ENCODE data around the gene ATAD1.
"Not testable (repeated sequence)": the region's sequence is repeated elsewhere in the genome, so short reads cannot be mapped to it uniquely, and the experiment has no call there.

ATAD1 gene

DNA sequence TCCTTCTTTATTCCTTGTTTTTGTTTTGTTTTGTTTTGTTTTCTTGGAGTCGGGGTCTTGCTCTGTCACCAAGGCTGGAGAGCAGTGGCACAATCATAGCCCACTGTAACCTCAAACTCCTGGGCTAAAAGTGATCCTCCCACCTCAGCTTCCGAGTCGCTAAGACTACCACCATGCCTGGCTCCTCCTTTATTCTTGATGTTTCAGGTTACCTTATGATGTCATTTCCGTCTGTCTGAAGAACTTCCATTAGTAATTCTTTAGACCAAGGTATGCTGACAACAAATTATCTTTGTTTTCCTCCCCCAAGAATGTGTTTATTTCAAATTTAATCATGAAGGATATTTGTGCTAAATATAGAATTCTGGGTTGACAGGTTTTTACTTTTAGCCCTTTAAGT lies 18.1 kb upstream of the ATAD1 start:
- Histone ChIP-seq H3K27ac (no peak overlapping the region), H2AFZ (no peak overlapping the region), H3K4me2 (ENCODE audit: low read length) (no peak overlapping the region), H3K79me2 (no peaks in the 10 kb centered on the region), H3K9ac (no peak overlapping the region), H3K27me3 (ENCODE audit: control insufficient read depth, insufficient read depth, low read length) (no peaks in the 10 kb centered on the region), H3K9me3 (ENCODE audit: control insufficient read depth, low read length) (no peaks in the 10 kb centered on the region), H3K4me3 (ENCODE audit: low read depth, low read length) (no peak overlapping the region), H3K36me3 (ENCODE audit: control insufficient read depth, insufficient read depth, low read length) (no peaks in the 10 kb centered on the region), H3K4me1 (no peaks in the 10 kb centered on the region)
- TF ChIP-seq, protein P1, sequence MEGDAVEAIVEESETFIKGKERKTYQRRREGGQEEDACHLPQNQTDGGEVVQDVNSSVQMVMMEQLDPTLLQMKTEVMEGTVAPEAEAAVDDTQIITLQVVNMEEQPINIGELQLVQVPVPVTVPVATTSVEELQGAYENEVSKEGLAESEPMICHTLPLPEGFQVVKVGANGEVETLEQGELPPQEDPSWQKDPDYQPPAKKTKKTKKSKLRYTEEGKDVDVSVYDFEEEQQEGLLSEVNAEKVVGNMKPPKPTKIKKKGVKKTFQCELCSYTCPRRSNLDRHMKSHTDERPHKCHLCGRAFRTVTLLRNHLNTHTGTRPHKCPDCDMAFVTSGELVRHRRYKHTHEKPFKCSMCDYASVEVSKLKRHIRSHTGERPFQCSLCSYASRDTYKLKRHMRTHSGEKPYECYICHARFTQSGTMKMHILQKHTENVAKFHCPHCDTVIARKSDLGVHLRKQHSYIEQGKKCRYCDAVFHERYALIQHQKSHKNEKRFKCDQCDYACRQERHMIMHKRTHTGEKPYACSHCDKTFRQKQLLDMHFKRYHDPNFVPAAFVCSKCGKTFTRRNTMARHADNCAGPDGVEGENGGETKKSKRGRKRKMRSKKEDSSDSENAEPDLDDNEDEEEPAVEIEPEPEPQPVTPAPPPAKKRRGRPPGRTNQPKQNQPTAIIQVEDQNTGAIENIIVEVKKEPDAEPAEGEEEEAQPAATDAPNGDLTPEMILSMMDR (IDR thresholded peaks at IDR 0.05) = no peak

DNA sequence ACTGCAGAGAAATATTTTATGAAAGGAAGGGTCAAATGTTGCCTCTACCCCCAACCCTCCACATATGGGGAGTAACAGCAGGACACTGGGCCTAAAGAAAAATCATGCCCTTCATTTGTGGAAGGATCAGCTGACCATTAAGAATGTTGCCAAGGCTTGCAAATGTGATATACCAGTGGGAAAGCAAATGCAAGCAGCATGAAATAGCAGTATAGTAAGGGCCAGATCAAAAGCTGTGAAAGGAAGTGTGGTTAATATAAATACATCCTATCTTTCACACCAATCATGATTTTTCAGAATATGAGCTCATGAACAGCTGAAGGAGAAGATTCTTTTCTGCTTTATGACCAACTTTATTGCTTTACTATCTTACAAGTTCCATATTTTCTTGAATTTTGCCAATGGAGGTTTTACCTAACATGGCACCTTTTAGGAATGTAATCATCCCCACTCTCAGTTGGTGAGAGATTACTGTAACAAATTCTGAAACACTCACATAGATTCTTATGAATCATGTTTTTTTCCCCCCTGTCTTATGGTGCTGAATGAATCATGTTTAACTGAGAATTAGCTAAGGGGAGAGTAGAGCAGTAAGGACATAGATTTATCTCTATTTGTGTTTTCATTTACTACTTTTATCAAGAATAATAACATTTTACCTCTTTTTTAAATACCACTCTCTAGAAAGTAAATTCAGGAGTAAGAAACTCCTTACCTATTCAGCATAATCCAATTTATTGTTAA lies 12.1 kb upstream of the ATAD1 start:
- TF ChIP-seq, protein P1 (IDR thresholded peaks at IDR 0.05) = no peak
- Histone ChIP-seq H3K9me3 (ENCODE audit: control insufficient read depth, low read length) (no peaks in the 10 kb centered on the region), H2AFZ (no peak overlapping the region), H3K27ac (no peak overlapping the region), H3K4me2 (ENCODE audit: low read length) (no peak overlapping the region), H3K36me3 (ENCODE audit: control insufficient read depth, insufficient read depth, low read length) (no peaks in the 10 kb centered on the region), H3K4me3 (ENCODE audit: low read depth, low read length) (no peak overlapping the region), H3K79me2 (no peaks in the 10 kb centered on the region), H3K27me3 (ENCODE audit: control insufficient read depth, insufficient read depth, low read length) (no peaks in the 10 kb centered on the region), H3K9ac (no peak overlapping the region), H3K4me1 (no peaks in the 10 kb centered on the region)

DNA sequence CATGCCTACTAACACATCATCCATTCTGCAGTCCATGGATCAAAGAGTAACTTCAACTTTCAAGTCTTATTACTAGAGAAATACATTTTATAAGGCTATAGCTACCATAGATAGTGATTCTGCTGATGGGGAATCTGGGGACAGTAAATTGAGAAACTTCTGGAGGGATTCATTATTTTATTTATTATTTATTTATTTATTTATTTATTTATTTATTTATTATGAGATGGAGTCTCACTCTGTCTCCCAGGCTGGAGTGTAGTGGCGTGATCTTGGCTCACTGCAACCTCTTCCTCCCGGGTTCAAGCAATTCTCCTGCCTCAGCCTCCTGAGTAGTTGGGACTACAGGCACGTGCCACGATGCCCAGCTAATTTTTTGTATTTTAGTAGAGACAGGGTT lies 11.0 kb upstream of the ATAD1 start:
- H3K4me1 ChIP-seq; H3K9me3 ChIP-seq (ENCODE audit: control insufficient read depth, low read length); H3K4me2 ChIP-seq (ENCODE audit: low read length); H3K9ac ChIP-seq; H3K36me3 ChIP-seq (ENCODE audit: control insufficient read depth, insufficient read depth, low read length); H3K4me3 ChIP-seq (ENCODE audit: low read depth, low read length); H3K79me2 ChIP-seq; H2AFZ ChIP-seq; H3K27me3 ChIP-seq (ENCODE audit: control insufficient read depth, insufficient read depth, low read length); H3K27ac ChIP-seq: not testable (repeated sequence)

DNA sequence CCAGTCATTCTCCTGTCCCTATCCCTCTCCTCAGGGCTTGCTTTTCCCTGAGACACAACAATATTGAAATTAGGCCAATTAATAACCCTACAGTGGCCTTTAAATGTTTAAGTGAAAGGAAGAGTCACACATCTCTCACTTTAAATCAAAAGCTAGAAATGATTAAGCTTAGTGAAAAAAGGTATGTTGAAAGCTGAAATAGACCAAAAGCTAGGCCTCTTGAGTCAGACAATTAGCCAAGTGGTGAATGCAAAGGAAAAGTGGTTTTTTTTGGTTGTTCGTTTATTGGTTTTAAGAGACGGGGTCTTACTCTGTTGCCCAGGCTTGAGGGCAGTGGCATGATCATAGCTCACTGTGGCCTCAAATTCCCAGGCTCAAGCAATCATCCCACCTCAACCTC lies 9.7 kb upstream of the ATAD1 start:
- Histone ChIP-seq H2AFZ (no peak overlapping the region), H3K4me2 (ENCODE audit: low read length) (no peak overlapping the region), H3K27me3 (ENCODE audit: control insufficient read depth, insufficient read depth, low read length) (no peaks in the 10 kb centered on the region), H3K79me2 (no peaks in the 10 kb centered on the region), H3K4me3 (ENCODE audit: low read depth, low read length) (no peak overlapping the region), H3K4me1 (no peaks in the 10 kb centered on the region), H3K36me3 (ENCODE audit: control insufficient read depth, insufficient read depth, low read length) (no peaks in the 10 kb centered on the region), H3K9ac (no peak overlapping the region), H3K9me3 (ENCODE audit: control insufficient read depth, low read length) (no peaks in the 10 kb centered on the region), H3K27ac (no peak overlapping the region)
- TF ChIP-seq, protein P1 (IDR thresholded peaks at IDR 0.05) = no peak

DNA sequence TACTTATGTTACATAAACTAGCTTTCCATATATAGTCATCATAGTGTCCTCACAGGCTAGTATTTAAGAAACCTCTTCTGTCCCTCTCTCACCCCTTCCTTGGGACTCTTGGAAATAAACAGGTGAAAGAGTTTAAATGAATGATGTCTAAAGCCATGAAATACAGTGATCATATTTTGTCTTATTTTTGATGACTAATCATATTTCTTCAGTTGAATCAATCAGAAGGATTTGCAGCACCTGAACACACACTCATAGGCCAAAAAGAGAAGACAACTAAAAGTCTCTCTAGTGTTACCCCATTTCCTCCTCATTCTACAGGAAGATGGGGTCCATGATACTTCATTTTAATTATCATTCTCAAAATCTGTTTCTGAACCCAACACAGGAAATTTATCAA lies 8.6 kb upstream of the ATAD1 start:
- TF ChIP-seq, protein P1 (IDR thresholded peaks at IDR 0.05) = no peak
- no peak overlapping the region for H3K27ac ChIP-seq

More for the DNA sequence above, 8.6 kb upstream of the ATAD1 start:
- Histone ChIP-seq H2AFZ (no peak overlapping the region), H3K27me3 (ENCODE audit: control insufficient read depth, insufficient read depth, low read length) (no peaks in the 10 kb centered on the region), H3K4me3 (ENCODE audit: low read depth, low read length) (no peak overlapping the region), H3K4me1 (no peaks in the 10 kb centered on the region), H3K4me2 (ENCODE audit: low read length) (no peak overlapping the region), H3K9ac (no peak overlapping the region), H3K9me3 (ENCODE audit: control insufficient read depth, low read length) (no peaks in the 10 kb centered on the region), H3K79me2 (no peaks in the 10 kb centered on the region), H3K36me3 (ENCODE audit: control insufficient read depth, insufficient read depth, low read length) (no peaks in the 10 kb centered on the region)
